Panc1 (cell line): ENCODE results near the gene ITGA11.

Source experiments
- POLR2AphosphoS5 ChIP-seq: IDR thresholded peaks from 2 replicates; pipeline ENCODE4 v1.6.1; 2012; ENCODE audit warnings: mild to moderate bottlenecking, low read depth, low read length, moderate library complexity
- SIN3A ChIP-seq: IDR thresholded peaks from 2 replicates; pipeline ENCODE4 v1.6.1; 2012; ENCODE audit warnings: low read depth, mild to moderate bottlenecking, low read length, moderate library complexity, borderline replicate concordance; ENCODE audit not compliant: insufficient read depth
- TCF7L2 ChIP-seq: IDR thresholded peaks from 2 replicates; pipeline ENCODE4 v1.6.1; 2011; ENCODE audit warnings: mild to moderate bottlenecking, low read depth, low read length, inconsistent platforms
- TF ChIP-seq, protein P1 (sequence below), 2 experiments: IDR thresholded peaks; 2 replicates each; pipeline ENCODE4 v1.6.1; 2011 to 2012; ENCODE audit warnings: low read depth in 2 of 2, control low read depth in 1 of 2, low read length in 1 of 2, mild to moderate bottlenecking in 1 of 2, moderate library complexity in 1 of 2; ENCODE audit not compliant: insufficient read depth in 1 of 2
- TF ChIP-seq, protein P2 (sequence below): fragments of 450-650 bp; IDR thresholded peaks from 2 replicates; pipeline ENCODE4 v1.5.1; 2017; ENCODE audit warnings: mild to moderate bottlenecking

DNA sequence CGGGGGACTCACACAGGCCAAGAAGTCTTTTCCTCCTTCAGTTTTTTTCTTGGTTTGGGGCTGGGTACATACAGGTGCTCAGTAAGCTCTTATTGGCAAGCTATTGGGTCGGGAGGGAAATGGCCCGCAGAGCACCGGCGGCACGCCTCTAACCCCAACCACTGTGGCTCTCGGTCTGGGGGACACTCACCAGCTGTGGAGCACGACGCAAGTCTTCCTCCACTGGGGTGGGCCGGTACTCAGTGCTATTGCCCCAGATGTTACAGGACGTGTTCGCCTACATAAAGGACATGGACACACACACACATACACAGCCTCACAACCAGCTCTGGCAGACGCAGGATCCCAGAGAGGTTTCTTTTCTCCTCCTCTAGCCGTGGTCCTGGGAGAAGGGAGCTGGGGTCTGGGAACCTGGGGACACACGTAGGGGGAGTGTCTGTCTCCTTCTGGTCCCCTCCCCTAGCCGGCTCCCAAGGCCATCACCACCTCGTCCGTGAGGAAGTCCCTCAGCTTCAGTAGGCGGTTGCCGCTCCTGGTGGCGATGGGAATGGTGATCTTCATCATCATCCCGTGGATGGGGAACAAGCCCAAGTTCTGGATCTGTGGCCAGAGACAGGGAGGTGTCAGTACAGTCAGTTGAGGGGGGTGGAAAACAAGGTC, 121.0 kb downstream of the ITGA11 start:
- TF ChIP-seq, protein P1, sequence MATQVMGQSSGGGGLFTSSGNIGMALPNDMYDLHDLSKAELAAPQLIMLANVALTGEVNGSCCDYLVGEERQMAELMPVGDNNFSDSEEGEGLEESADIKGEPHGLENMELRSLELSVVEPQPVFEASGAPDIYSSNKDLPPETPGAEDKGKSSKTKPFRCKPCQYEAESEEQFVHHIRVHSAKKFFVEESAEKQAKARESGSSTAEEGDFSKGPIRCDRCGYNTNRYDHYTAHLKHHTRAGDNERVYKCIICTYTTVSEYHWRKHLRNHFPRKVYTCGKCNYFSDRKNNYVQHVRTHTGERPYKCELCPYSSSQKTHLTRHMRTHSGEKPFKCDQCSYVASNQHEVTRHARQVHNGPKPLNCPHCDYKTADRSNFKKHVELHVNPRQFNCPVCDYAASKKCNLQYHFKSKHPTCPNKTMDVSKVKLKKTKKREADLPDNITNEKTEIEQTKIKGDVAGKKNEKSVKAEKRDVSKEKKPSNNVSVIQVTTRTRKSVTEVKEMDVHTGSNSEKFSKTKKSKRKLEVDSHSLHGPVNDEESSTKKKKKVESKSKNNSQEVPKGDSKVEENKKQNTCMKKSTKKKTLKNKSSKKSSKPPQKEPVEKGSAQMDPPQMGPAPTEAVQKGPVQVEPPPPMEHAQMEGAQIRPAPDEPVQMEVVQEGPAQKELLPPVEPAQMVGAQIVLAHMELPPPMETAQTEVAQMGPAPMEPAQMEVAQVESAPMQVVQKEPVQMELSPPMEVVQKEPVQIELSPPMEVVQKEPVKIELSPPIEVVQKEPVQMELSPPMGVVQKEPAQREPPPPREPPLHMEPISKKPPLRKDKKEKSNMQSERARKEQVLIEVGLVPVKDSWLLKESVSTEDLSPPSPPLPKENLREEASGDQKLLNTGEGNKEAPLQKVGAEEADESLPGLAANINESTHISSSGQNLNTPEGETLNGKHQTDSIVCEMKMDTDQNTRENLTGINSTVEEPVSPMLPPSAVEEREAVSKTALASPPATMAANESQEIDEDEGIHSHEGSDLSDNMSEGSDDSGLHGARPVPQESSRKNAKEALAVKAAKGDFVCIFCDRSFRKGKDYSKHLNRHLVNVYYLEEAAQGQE (IDR thresholded peaks at IDR 0.05; ENCODE audit: insufficient read depth in 1 of 2, low read depth in 2 of 2, low read length in 1 of 2): no peak
- TF ChIP-seq, protein P2, sequence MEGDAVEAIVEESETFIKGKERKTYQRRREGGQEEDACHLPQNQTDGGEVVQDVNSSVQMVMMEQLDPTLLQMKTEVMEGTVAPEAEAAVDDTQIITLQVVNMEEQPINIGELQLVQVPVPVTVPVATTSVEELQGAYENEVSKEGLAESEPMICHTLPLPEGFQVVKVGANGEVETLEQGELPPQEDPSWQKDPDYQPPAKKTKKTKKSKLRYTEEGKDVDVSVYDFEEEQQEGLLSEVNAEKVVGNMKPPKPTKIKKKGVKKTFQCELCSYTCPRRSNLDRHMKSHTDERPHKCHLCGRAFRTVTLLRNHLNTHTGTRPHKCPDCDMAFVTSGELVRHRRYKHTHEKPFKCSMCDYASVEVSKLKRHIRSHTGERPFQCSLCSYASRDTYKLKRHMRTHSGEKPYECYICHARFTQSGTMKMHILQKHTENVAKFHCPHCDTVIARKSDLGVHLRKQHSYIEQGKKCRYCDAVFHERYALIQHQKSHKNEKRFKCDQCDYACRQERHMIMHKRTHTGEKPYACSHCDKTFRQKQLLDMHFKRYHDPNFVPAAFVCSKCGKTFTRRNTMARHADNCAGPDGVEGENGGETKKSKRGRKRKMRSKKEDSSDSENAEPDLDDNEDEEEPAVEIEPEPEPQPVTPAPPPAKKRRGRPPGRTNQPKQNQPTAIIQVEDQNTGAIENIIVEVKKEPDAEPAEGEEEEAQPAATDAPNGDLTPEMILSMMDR: no peak
- no peak for TF ChIP-seq POLR2AphosphoS5
- TF ChIP-seq TCF7L2: no peak
- no peak for TF ChIP-seq SIN3A
